ENCODE data around the gene LHX8. TPM values are rescaled to one million over a fixed set of nuclear protein-coding genes. Genes with fewer than 3 reads are reported as not detected.

LHX8 gene
- total RNA-seq, 1 donor from 2014 or later: 1.2 TPM

- Mint-ChIP-seq H3K27me3 (peaks cover 13% of the 10 kb centered on the region), H3K36me3 (no peaks in the 10 kb centered on the region), H3K9me3 (no peaks in the 10 kb centered on the region), H3K4me3 (no peak overlapping the region), H3K27ac (no peak overlapping the region), H3K4me1 (ENCODE audit: unreplicated experiment) (no peaks in the 10 kb centered on the region)
- no peak for TF ChIP-seq CTCF (conservative IDR thresholded peaks at IDR 0.05)
- DNase-seq (ENCODE audit: extremely low spot score, unreplicated experiment): no peak
Observed at GRCh38 chr1:75159154-75159553, 25.0 kb downstream of the LHX8 start.

GRCh38 chr1:75165264-75165663, 31.1 kb downstream of the LHX8 start:
- H3K4me1 Mint-ChIP-seq (ENCODE audit: unreplicated experiment): no peaks in the 10 kb centered on the region
- no peak overlapping the region for H3K4me3 Mint-ChIP-seq
- H3K9me3 Mint-ChIP-seq: no peaks in the 10 kb centered on the region
- no peak overlapping the region for H3K27ac Mint-ChIP-seq
- DNase-seq (ENCODE audit: extremely low spot score, unreplicated experiment): no peak
- no peaks in the 10 kb centered on the region for H3K36me3 Mint-ChIP-seq
- H3K27me3 Mint-ChIP-seq: peaks cover 9% of the 10 kb centered on the region
- no peak for TF ChIP-seq CTCF (conservative IDR thresholded peaks at IDR 0.05)

- H3K36me3 Mint-ChIP-seq: no peaks in the 10 kb centered on the region
- no peak for DNase-seq (ENCODE audit: extremely low spot score, unreplicated experiment)
- no peak overlapping the region for H3K4me3 Mint-ChIP-seq
- TF ChIP-seq CTCF (conservative IDR thresholded peaks at IDR 0.05): no peak
- H3K27me3 Mint-ChIP-seq: peaks cover 15% of the 10 kb centered on the region
- no peak overlapping the region for H3K27ac Mint-ChIP-seq
- H3K9me3 Mint-ChIP-seq: no peaks in the 10 kb centered on the region
- no peaks in the 10 kb centered on the region for H3K4me1 Mint-ChIP-seq (ENCODE audit: unreplicated experiment)
Observed at GRCh38 chr1:75166821-75167220, 32.6 kb downstream of the LHX8 start.

- Mint-ChIP-seq H3K27me3 (peaks cover 9% of the 10 kb centered on the region), H3K27ac (no peak overlapping the region), H3K4me3 (no peak overlapping the region), H3K9me3 (no peaks in the 10 kb centered on the region), H3K4me1 (ENCODE audit: unreplicated experiment) (no peaks in the 10 kb centered on the region), H3K36me3 (no peaks in the 10 kb centered on the region)
- DNase-seq (ENCODE audit: extremely low spot score, unreplicated experiment): no peak
- TF ChIP-seq CTCF (conservative IDR thresholded peaks at IDR 0.05): no peak
Observed at GRCh38 chr1:75170011-75170410, 35.8 kb downstream of the LHX8 start.

- H3K9me3 Mint-ChIP-seq: no peaks in the 10 kb centered on the region
Observed at GRCh38 chr1:75170981-75171380, 36.8 kb downstream of the LHX8 start.

More at GRCh38 chr1:75170981-75171380, 36.8 kb downstream of the LHX8 start:
- peaks cover 6% of the 10 kb centered on the region for H3K27me3 Mint-ChIP-seq
- no peak for TF ChIP-seq CTCF (conservative IDR thresholded peaks at IDR 0.05)
- no peak overlapping the region for H3K27ac Mint-ChIP-seq
- H3K4me1 Mint-ChIP-seq (ENCODE audit: unreplicated experiment): no peaks in the 10 kb centered on the region
- no peaks in the 10 kb centered on the region for H3K36me3 Mint-ChIP-seq
- no peak for DNase-seq (ENCODE audit: extremely low spot score, unreplicated experiment)
- no peak overlapping the region for H3K4me3 Mint-ChIP-seq

All from type B pancreatic cell (in vitro differentiated cells).